Measurements from ENCODE around the gene VWA7.
"Not testable (repeated sequence)": the region's sequence is repeated elsewhere in the genome, so short reads cannot be mapped to it uniquely, and the experiment has no call there.

Gene VWA7

DNA sequence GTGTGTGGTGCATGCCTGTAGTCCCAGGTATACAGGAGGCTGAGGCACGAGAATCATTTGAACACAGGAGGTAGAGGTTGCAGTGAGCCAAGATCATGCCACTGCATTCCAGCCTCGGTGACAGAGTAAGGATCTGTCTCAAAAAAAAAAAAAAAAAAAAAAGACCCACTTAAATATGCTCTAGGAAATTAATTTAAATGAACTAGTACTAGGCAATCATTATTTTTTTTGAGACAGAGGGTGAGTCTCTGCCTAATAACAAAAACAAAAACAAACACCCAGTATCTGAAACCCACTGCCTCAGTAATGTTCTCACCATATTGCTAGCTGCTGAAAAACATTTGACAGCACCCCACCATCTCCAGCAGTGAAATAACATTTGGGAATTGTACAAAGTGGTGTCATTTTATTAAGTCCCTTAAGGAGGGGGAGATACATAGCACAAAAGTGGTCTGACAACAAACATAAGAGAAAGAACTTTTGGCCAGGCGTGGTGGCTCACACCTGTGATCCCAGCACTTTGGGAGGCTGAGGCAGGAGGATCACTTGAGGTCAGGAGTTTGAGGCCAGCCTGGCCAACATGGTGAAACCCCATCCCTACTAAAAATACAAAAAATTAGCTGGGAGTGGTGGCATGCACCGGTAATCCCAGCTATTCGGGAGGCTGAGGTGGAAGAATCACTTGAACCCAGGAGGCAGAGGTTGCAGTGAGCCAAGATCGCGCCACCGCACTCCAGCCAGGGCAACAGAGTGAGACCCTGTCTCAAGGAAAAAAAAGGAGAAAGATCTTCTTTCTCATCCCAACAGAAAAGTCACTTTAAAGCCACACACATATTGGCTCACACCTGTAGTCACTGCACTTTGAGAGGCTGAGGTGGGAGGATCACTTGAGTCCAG is 24.2 kb upstream of the VWA7 start:
- DNase-seq (ENCODE audit: low read depth) = not testable (repeated sequence)

- no peak for DNase-seq (ENCODE audit: low read depth)
These were observed 22.7 kb upstream of the VWA7 start for GRCh38 chr6:31799781-31800180.

DNA sequence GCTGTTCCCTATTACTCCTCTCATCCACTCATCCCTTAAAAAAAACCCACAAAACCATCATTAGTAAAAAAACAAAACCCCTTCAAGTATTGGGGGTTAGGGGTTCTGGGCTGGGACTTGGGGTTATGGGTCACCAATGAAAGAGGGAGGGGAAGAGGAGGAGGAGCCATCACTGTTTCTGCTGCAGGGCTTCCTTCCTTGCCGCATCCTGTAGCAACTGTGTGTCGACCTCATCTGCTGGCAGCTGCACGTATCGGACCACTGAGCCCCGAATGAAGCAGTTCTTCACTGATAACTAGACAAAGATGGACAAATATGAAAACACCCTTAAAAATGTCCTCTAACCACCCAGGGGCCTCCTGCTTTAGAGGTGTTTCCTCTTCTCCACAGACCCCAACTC is 20.5 kb upstream of the VWA7 start:
- no peak for DNase-seq (ENCODE audit: low read depth)

DNA sequence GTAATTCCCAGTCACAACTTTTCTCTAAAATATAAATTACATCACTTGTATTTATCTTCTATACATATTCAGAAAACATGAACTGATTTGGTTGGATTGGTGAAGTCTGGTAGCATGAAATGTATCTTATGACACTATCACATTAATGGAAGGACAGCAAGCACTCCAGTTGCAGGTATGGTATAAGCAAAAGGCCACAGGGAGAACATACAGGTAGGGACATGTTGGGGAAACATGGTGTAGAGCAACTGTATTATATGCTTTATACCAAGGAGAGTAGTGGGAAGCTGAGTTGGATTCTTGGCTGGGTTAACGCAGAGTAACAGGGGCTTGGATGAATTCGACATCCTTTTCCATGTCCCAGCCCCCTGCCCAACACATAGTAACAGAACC is 19.9 kb upstream of the VWA7 start:
- no peak for DNase-seq (ENCODE audit: low read depth)

DNA sequence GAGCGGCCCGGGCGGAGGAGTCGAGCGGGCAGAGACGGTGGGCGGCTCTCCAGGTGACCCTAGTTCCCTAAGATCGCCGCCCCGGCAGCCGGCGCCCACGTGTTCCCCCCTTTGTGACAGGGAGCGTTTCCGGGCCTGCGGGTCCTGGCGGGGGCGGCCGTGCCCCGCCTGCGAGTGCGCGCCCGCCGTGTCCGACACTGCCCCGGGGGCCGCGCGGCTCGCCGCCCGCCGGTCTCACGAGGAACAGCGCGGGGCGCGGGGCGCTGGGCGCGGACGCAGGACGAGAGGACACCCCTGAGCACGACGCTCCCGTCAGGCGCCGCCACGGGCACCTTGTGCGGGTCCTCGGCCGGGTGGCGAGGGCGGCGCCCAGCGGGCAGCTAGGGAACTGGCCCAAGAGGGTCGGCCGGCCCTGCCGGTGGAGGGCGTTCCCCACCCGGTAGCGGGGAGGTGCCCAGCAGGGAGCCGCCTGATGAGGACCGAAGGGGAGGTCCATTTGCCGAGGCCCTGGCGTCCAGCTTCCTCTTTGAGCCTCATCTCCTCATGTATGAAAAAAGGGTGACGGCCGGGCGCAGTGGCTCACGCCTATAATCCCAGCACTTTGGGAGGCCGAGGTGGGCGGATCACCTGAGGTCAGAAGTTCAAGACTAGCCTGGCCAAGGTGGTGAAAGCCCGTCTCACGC is 18.6 kb upstream of the VWA7 start, which contains the start of gene VARS1:
VARS1 (minus strand) TSS at position 137 of the 683 bp plus-strand sequence. CDS start 535 bp downstream, outside the sequence.
- peak; percentile 77 for DNase-seq (ENCODE audit: low read depth)

GRCh38 chr6:31794866-31795615 is 17.9 kb upstream of the VWA7 start:
- no peak for DNase-seq (ENCODE audit: low read depth)

GRCh38 chr6:31794294-31794865 is 17.3 kb upstream of the VWA7 start:
- DNase-seq (ENCODE audit: low read depth) = no peak

DNA sequence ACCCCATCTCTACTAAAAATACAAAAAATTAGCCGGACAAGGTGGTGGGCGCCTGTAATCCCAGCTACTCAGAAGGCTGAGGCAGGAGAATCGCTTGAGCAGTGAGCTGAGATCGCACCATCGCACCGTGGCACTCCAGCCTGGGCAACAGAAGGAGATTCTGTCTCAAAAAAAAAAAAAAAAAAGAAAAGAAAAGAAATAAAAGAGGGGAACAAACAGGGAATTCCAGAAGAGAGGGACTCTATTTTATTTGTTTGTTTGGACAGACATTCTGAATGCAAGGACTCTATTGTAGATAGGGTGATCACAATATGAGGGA is 16.8 kb upstream of the VWA7 start:
- DNase-seq (ENCODE audit: low read depth) = not testable (repeated sequence)

- no peak for DNase-seq (ENCODE audit: low read depth)
These were observed 15.6 kb upstream of the VWA7 start for GRCh38 chr6:31792761-31793171.

DNA sequence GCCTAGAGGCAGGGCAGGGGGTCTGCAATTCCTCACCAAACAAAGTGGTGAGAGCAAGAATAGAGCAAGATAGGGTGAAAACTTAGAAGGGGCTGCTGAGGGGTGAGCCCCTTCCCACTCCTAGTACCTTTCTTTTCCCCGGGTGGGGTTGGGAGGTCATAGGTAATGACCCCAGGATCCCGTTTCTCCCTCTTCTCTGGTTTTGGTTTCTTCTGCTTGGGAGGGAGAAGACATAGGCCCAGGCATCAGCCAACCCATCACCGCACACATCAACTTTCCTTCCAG is 14.9 kb upstream of the VWA7 start:
- no peak for DNase-seq (ENCODE audit: low read depth)

GRCh38 chr6:31791324-31792089 is 14.4 kb upstream of the VWA7 start:
- DNase-seq (ENCODE audit: low read depth) = no peak

DNA sequence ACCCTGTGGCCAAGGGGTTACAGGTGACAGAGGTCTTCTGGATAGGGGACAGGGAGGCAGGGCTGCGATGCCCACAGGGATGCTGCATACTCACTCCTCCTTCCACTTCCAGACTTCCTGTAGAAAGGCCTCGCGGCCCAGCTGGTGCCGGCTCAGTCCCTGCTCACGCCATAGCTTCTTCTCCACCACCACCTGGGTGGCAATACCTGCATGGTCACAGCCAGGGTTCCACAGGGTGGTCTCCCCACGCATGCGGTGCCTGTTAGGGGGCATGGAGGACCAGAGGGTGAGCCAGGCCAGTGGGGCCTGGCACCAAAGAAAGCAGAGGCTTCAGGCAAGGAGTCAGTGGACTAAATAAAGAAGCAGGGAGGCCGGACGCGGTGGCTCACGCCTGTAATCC is 8.3 kb upstream of the VWA7 start:
- no peak for DNase-seq (ENCODE audit: low read depth)

DNA sequence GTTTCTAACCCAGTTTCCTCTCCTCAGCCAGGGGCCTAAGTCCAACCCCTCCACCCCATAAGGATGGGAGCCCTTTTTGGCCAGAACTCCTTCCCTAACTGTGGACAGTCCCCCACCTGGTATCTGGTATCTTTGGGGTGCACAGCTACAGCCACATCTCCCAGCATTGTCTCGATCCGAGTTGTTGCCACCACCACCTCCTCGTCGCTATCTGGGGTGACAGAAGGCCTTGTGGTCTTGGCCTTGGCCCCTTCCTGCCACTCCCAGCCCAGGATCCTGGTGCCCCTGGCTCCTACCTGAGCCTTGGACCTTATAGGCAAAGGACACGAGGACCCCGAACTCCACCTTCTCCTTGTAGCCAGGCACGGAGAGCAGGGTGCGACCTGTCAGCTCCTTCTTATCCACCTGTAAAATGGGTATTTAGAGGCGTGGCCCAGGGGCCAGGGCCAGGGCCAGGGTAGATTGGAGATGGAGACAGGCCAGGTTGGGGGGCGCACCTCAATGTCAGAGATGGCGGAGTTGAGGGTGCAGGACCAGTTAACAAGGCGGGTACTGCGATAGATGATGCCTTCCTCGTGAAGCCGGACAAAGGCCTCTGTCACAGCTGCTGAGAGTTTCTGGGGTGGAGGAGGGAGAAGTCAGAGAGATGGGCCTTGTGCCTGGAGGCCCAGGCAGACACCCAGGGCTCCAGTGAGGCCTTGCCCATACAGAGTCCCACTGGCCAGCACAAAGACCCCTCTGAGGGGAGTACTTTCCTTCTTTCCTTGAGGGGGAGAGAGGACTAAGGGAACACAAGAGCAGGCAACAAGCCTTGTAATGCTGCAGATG is 7.2 kb upstream of the VWA7 start:
- DNase-seq (ENCODE audit: low read depth) = no peak

- no peak for DNase-seq (ENCODE audit: low read depth)
These were observed 5.2 kb upstream of the VWA7 start for GRCh38 chr6:31782126-31782855.

- DNase-seq (ENCODE audit: low read depth) = no peak
These were observed 4.4 kb upstream of the VWA7 start for GRCh38 chr6:31781244-31782125.

- DNase-seq (ENCODE audit: low read depth) = no peak
These were observed 3.5 kb upstream of the VWA7 start for GRCh38 chr6:31780507-31781243.

- DNase-seq (ENCODE audit: low read depth) = no peak
These were observed 2.8 kb upstream of the VWA7 start for GRCh38 chr6:31779908-31780307.

Data from activated T-helper 9 cell treated with anti-CD3 and anti-CD28 coated beads, Interleukin-2, amount 50 U/mL, for 16 hours (primary cell).